HepG2 (cell line): ENCODE results near the gene EVL. TPM values are rescaled to one million over a fixed set of nuclear protein-coding genes. Genes with fewer than 3 reads are reported as not detected.

ENCODE experiments used
- DZIP1 ChIP-seq: sonication (generic); formaldehyde crosslinking; IDR thresholded peaks from 2 replicates; pipeline ENCODE4 v1.5.0; 2020; ENCODE audit warnings: mild to moderate bottlenecking, missing genetic modification reagents
- FOXO1 ChIP-seq: sonication (generic); formaldehyde crosslinking; IDR thresholded peaks from 2 replicates; pipeline ENCODE4 v1.4.0; 2020; ENCODE audit warnings: missing genetic modification reagents
- KAT2B ChIP-seq: fragments of 150-350 bp; IDR thresholded peaks from 2 replicates; pipeline ENCODE4 v1.6.1; 2014; ENCODE audit warnings: low read depth, low read length, borderline replicate concordance
- LCORL ChIP-seq, 2 experiments: fragments of 450-650 bp in 1 of 2; sonication (generic) in 1 of 2; formaldehyde crosslinking in 1 of 2; IDR thresholded peaks; 2 replicates each; pipeline versions ENCODE4 v1.5.0 to v1.6.1; 2017 to 2020; ENCODE audit warnings: antibody characterized with exemption in 1 of 2, missing genetic modification reagents in 1 of 2
- MED1 ChIP-seq: sonication (generic); formaldehyde crosslinking; IDR thresholded peaks from 2 replicates; pipeline ENCODE4 v1.4.0; 2020; ENCODE audit warnings: missing genetic modification reagents
- MEF2D ChIP-seq: sonication (generic); formaldehyde crosslinking; IDR thresholded peaks from 2 replicates; pipeline ENCODE4 v1.5.1; 2020; ENCODE audit warnings: mild to moderate bottlenecking, missing genetic modification reagents
- NR2F6 ChIP-seq, 2 experiments: IDR thresholded peaks; 2 replicates each; pipeline ENCODE4 v1.6.1; 2016; ENCODE audit warnings: antibody characterized with exemption in 1 of 2, mild to moderate bottlenecking in 1 of 2
- PHF21A ChIP-seq: sonication (generic); formaldehyde crosslinking; IDR thresholded peaks from 2 replicates; pipeline ENCODE4 v1.5.0; 2020; ENCODE audit warnings: mild to moderate bottlenecking, missing genetic modification reagents
- TOPORS ChIP-seq: sonication (generic); formaldehyde crosslinking; IDR thresholded peaks from 2 replicates; pipeline ENCODE4 v1.8.0; 2023; ENCODE audit warnings: mild to moderate bottlenecking, missing genetic modification reagents
- ZFP37 ChIP-seq: sonication (generic); formaldehyde crosslinking; IDR thresholded peaks from 2 replicates; pipeline ENCODE4 v1.4.0; 2020; ENCODE audit warnings: missing genetic modification reagents, borderline replicate concordance
- ZFP91 ChIP-seq: sonication (generic); formaldehyde crosslinking; IDR thresholded peaks from 2 replicates; pipeline ENCODE4 v1.9.0; 2022; ENCODE audit warnings: missing genetic modification reagents, mild to moderate bottlenecking, borderline replicate concordance
- ZFX ChIP-seq: sonication (generic); formaldehyde crosslinking; IDR thresholded peaks from 2 replicates; pipeline ENCODE4 v1.4.0; 2020; ENCODE audit warnings: mild to moderate bottlenecking, low read depth, missing genetic modification reagents, moderate library complexity
- ZNF574 ChIP-seq: sonication (generic); formaldehyde crosslinking; IDR thresholded peaks from 2 replicates; pipeline ENCODE4 v1.4.0; 2020; ENCODE audit warnings: missing genetic modification reagents
- ZNF724P ChIP-seq: sonication (generic); formaldehyde crosslinking; IDR thresholded peaks from 2 replicates; pipeline ENCODE4 v1.8.0; 2022; ENCODE audit warnings: missing genetic modification reagents, borderline replicate concordance
- polyA plus RNA-seq, 8 experiments: library from polyadenylated mRNA; depleted of rRNA in 3 of 8; stranded (reverse) in 7 of 8; unstranded in 1 of 8; fragments of >200 nt; fragmentation: Illumina TruSeq in 4 of 8; extraction: Trizol in 4 of 8; gene quantifications; 2 replicates each; pipeline versions ENCODE4 v1.2.1 to v1.2.3, GENCODE V29; 2011 to 2016; ENCODE audit warnings: low read depth in 4 of 8, missing spikeins in 1 of 8, mixed read lengths in 1 of 8; ENCODE audit not compliant: insufficient read depth in 1 of 8
- total RNA-seq, 5 experiments: library from RNA; depleted of rRNA; stranded (reverse); fragments of >200 nt; fragmentation: Illumina TruSeq; extraction: Trizol; gene quantifications; 2 replicates each; pipeline ENCODE4 v1.2.3, GENCODE V29; 2016; ENCODE audit warnings: low read depth in 1 of 5
- TF ChIP-seq, protein P1 (sequence below): sonication (generic); formaldehyde crosslinking; IDR thresholded peaks from 2 replicates; pipeline ENCODE4 v1.8.0; 2023; ENCODE audit warnings: mild to moderate bottlenecking, missing genetic modification reagents

Gene EVL
- total and polyA plus RNA-seq, 2 of the 13 experiments (the other 11 are each of a cell fraction or from before 2014, with no cell fraction given): 15.1 to 31.2 TPM

GRCh38 chr14:100144996-100145646 is 79.9 kb downstream of the EVL start (continued):
- TF ChIP-seq, protein P1, sequence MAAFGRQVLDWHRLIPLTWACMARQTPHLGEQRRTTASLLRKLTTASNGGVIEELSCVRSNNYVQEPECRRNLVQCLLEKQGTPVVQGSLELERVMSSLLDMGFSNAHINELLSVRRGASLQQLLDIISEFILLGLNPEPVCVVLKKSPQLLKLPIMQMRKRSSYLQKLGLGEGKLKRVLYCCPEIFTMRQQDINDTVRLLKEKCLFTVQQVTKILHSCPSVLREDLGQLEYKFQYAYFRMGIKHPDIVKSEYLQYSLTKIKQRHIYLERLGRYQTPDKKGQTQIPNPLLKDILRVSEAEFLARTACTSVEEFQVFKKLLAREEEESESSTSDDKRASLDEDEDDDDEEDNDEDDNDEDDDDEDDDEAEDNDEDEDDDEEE: peak; percentile 92
- peak; percentile 75 for TF ChIP-seq MED1 (CRISPR knock-in tag)
- peak; percentile 89 for TF ChIP-seq PHF21A (CRISPR knock-in tag)
- TF ChIP-seq ZFP91 (CRISPR knock-in tag): peak; percentile 79; the same call in 1 of the 2 replicates
- TF ChIP-seq ZFP37: no peak
- TF ChIP-seq DZIP1: peak; percentile 95; the same call in 1 of the 2 replicates
- 0 out of 2 replicates have a peak, but pooled peaks have one; percentile 21 for TF ChIP-seq ZNF724P (CRISPR knock-in tag)
- TF ChIP-seq NR2F6 (IDR thresholded peaks at IDR 0.05): peak; percentile 10; the same call in 1 of the 2 replicates
- TF ChIP-seq NR2F6 (CRISPR knock-in tag; IDR thresholded peaks at IDR 0.05): peak; percentile 67
- peak; percentile 84 for TF ChIP-seq ZNF574 (CRISPR knock-in tag)
- 0 out of 2 replicates have a peak, but pooled peaks have one; percentile 40 for TF ChIP-seq TOPORS
- no peak for TF ChIP-seq LCORL (IDR thresholded peaks at IDR 0.05)
- peak; percentile 62; the same call in 1 of the 2 replicates for TF ChIP-seq LCORL (CRISPR knock-in tag; IDR thresholded peaks at IDR 0.05)
- peak; percentile 96 for TF ChIP-seq ZFX (CRISPR knock-in tag)
- no peak for TF ChIP-seq KAT2B
- TF ChIP-seq FOXO1: peak; percentile 31; the same call in 1 of the 2 replicates
- TF ChIP-seq MEF2D (CRISPR knock-in tag): peak; percentile 56
